ENCODE data around the gene PLXNA4. TPM values are rescaled to one million over a fixed set of nuclear protein-coding genes. Genes with fewer than 3 reads are reported as not detected.

PLXNA4 gene
- total and polyA plus RNA-seq, 2 experiments from 2014 or later = 1.9 to 4.8 TPM

GRCh38 chr7:132097550-132098134, 478.6 kb downstream of the PLXNA4 start:
- Histone ChIP-seq H3K27ac (no peak overlapping the region), H3K79me2 (no peaks in the 10 kb centered on the region), H2AFZ (no peak overlapping the region), H3K9me2 (replicated peaks; ENCODE audit: insufficient read depth) (no peaks in the 10 kb centered on the region), H3K27me3 (peaks cover 5% of the 10 kb centered on the region), H4K20me1 (ENCODE audit: insufficient read depth, poor library complexity, severe bottlenecking) (no peaks in the 10 kb centered on the region), H3K4me3 (no peak overlapping the region), H3K4me1 (ENCODE audit: insufficient read depth) (no peaks in the 10 kb centered on the region), H3K4me2 (no peak overlapping the region), H3K36me3 (replicated peaks; ENCODE audit: insufficient read depth, low read depth) (no peaks in the 10 kb centered on the region), H3K9me3 (ENCODE audit: low read depth) (no peaks in the 10 kb centered on the region)
- 87% methylated on average over 9 of the region's 9 CpGs for WGBS (ENCODE audit: low lambda C conversion rate, missing lambda C conversion rate)
- TF ChIP-seq EZH2 (IDR thresholded peaks at IDR 0.05; ENCODE audit: borderline replicate concordance) (no peak), CTCF (IDR thresholded peaks at IDR 0.05; ENCODE audit: poor library complexity) (no peak), EZH2phosphoT487 (IDR thresholded peaks at IDR 0.05; ENCODE audit: low read depth, severe bottlenecking, unreplicated experiment) (no peak)
- DNase-seq (ENCODE audit: low spot score) = no peak

- H3K4me2 ChIP-seq = no peak overlapping the region
- H3K4me3 ChIP-seq = no peak overlapping the region
- TF ChIP-seq EZH2 (IDR thresholded peaks at IDR 0.05; ENCODE audit: borderline replicate concordance) = no peak
- TF ChIP-seq CTCF (IDR thresholded peaks at IDR 0.05; ENCODE audit: poor library complexity) = no peak
- no peak for TF ChIP-seq EZH2phosphoT487 (IDR thresholded peaks at IDR 0.05; ENCODE audit: low read depth, severe bottlenecking, unreplicated experiment)
- H3K27me3 ChIP-seq = peaks cover 5% of the 10 kb centered on the region
- DNase-seq (ENCODE audit: low spot score) = no peak
- WGBS (ENCODE audit: low lambda C conversion rate, missing lambda C conversion rate) = 87% methylated on average over 5 of the region's 5 CpGs
- H3K9me3 ChIP-seq (ENCODE audit: low read depth) = no peaks in the 10 kb centered on the region
- no peak overlapping the region for H2AFZ ChIP-seq
- H3K79me2 ChIP-seq = no peaks in the 10 kb centered on the region
- H3K36me3 ChIP-seq (replicated peaks; ENCODE audit: insufficient read depth, low read depth) = no peaks in the 10 kb centered on the region
- H4K20me1 ChIP-seq (ENCODE audit: insufficient read depth, poor library complexity, severe bottlenecking) = no peaks in the 10 kb centered on the region
- H3K4me1 ChIP-seq (ENCODE audit: insufficient read depth) = no peaks in the 10 kb centered on the region
- no peaks in the 10 kb centered on the region for H3K9me2 ChIP-seq (replicated peaks; ENCODE audit: insufficient read depth)
- H3K27ac ChIP-seq = no peak overlapping the region
Observed at GRCh38 chr7:132095111-132095765, 481.0 kb downstream of the PLXNA4 start.

GRCh38 chr7:132092106-132092505, 484.2 kb downstream of the PLXNA4 start:
- 58% methylated on average over 4 of the region's 4 CpGs for WGBS (ENCODE audit: low lambda C conversion rate, missing lambda C conversion rate)
- Histone ChIP-seq H3K9me3 (ENCODE audit: low read depth) (no peaks in the 10 kb centered on the region), H3K4me1 (ENCODE audit: insufficient read depth) (no peaks in the 10 kb centered on the region), H4K20me1 (ENCODE audit: insufficient read depth, poor library complexity, severe bottlenecking) (no peaks in the 10 kb centered on the region), H3K36me3 (replicated peaks; ENCODE audit: insufficient read depth, low read depth) (no peaks in the 10 kb centered on the region), H3K4me2 (no peak overlapping the region), H3K79me2 (no peaks in the 10 kb centered on the region), H3K4me3 (no peak overlapping the region), H3K9me2 (replicated peaks; ENCODE audit: insufficient read depth) (no peaks in the 10 kb centered on the region), H3K27ac (no peak overlapping the region), H2AFZ (no peak overlapping the region), H3K27me3 (peaks cover 5% of the 10 kb centered on the region)
- no peak for TF ChIP-seq CTCF (IDR thresholded peaks at IDR 0.05; ENCODE audit: poor library complexity)
- no peak for TF ChIP-seq EZH2 (IDR thresholded peaks at IDR 0.05; ENCODE audit: borderline replicate concordance)
- TF ChIP-seq EZH2phosphoT487 (IDR thresholded peaks at IDR 0.05; ENCODE audit: low read depth, severe bottlenecking, unreplicated experiment) = no peak
- no peak for DNase-seq (ENCODE audit: low spot score)

Data from hepatocyte (in vitro differentiated cells).